Mesodermal cell (in vitro differentiated cells): ENCODE data around the gene PAGR1.

Experiments
- H3K27ac ChIP-seq: 2 replicates; pipeline ENCODE4 v1.7.0; 2013; ENCODE audit warnings: mild to moderate bottlenecking, low read depth, low read length, moderate library complexity; ENCODE audit not compliant: severe bottlenecking
- H3K36me3 ChIP-seq: 2 replicates; pipeline ENCODE4 v1.7.1; 2013; ENCODE audit warnings: mild to moderate bottlenecking, low read length, moderate library complexity; ENCODE audit not compliant: control insufficient read depth, insufficient read depth
- H3K4me1 ChIP-seq: one replicate; pipeline ENCODE4 v1.7.1; 2013; ENCODE audit warnings: mild to moderate bottlenecking, low read length; ENCODE audit not compliant: insufficient read depth, control insufficient read depth, poor library complexity, severe bottlenecking
- H3K4me3 ChIP-seq: 2 replicates; pipeline ENCODE4 v1.7.0; 2013; ENCODE audit warnings: low read length, control low read depth, mild to moderate bottlenecking; ENCODE audit not compliant: insufficient read depth, poor library complexity, severe bottlenecking; ENCODE audit errors: extremely low read depth
- H3K9me3 ChIP-seq: 2 replicates; pipeline ENCODE4 v1.7.1; 2013; ENCODE audit warnings: mild to moderate bottlenecking, low read length, moderate library complexity; ENCODE audit not compliant: control insufficient read depth
- WGBS, 2 experiments: methylation state at CpG; one replicate each; pipeline ENCODE4 v1.1.5; 2013; ENCODE audit warnings: missing lambda C conversion rate in 2 of 2; ENCODE audit not compliant: insufficient coverage in 2 of 2; 5-methylcytosine and 5-hydroxymethylcytosine counted together

PAGR1 gene

GRCh38 chr16:29794231-29794710, 21.7 kb upstream of the PAGR1 start:
- Histone ChIP-seq H3K4me3 (no peak overlapping the region), H3K9me3 (no peaks in the 10 kb centered on the region), H3K36me3 (peaks cover 62% of the 10 kb centered on the region), H3K27ac (no peak overlapping the region), H3K4me1 (peaks cover 13% of the 10 kb centered on the region)
- 83 to 93% methylated on average over 2 to 3 of the region's 3 CpGs for WGBS, 2 experiments

- Histone ChIP-seq H3K9me3 (no peaks in the 10 kb centered on the region), H3K36me3 (peaks cover 68% of the 10 kb centered on the region), H3K4me1 (peaks cover 5% of the 10 kb centered on the region), H3K4me3 (no peak overlapping the region), H3K27ac (no peak overlapping the region)
- 93 to 96% methylated on average over 7 to 8 of the region's 8 CpGs for WGBS, 2 experiments
Observed at GRCh38 chr16:29802416-29802935, 13.5 kb upstream of the PAGR1 start.

GRCh38 chr16:29804020-29804419, 11.9 kb upstream of the PAGR1 start:
- Histone ChIP-seq H3K36me3 (peaks cover 61% of the 10 kb centered on the region), H3K4me3 (no peak overlapping the region), H3K27ac (peak overlapping the region; percentile 87), H3K4me1 (peaks cover 9% of the 10 kb centered on the region), H3K9me3 (no peaks in the 10 kb centered on the region)
- 73 to 93% methylated on average over 4 to 5 of the region's 8 CpGs for WGBS, 2 experiments

- Histone ChIP-seq H3K4me3 (peak overlapping the region; percentile 64), H3K4me1 (peaks cover 16% of the 10 kb centered on the region), H3K36me3 (peaks cover 61% of the 10 kb centered on the region), H3K9me3 (no peaks in the 10 kb centered on the region), H3K27ac (peak overlapping the region; percentile 87)
- 39 to 40% methylated on average over 21 to 26 of the region's 26 CpGs for WGBS, 2 experiments
Observed at GRCh38 chr16:29804455-29805231, 11.3 kb upstream of the PAGR1 start.

GRCh38 chr16:29805232-29806098, 10.5 kb upstream of the PAGR1 start:
- Histone ChIP-seq H3K9me3 (no peaks in the 10 kb centered on the region), H3K27ac (peak overlapping the region; percentile 87), H3K4me3 (peak overlapping the region; percentile 64), H3K36me3 (peaks cover 62% of the 10 kb centered on the region), H3K4me1 (peaks cover 24% of the 10 kb centered on the region)
- WGBS, 2 experiments: 1 to 2% methylated on average over 51 to 62 of the region's 103 CpGs

GRCh38 chr16:29806099-29806579, 9.8 kb upstream of the PAGR1 start, which contains the start of gene MAZ:
TSS of gene MAZ (plus strand) at chr16:29806529. CDS start at chr16:29806702, 173 bp downstream.
- H3K36me3 ChIP-seq: peaks cover 55% of the 10 kb centered on the region
- H3K4me3 ChIP-seq: peak within 1 kb of the TSS; percentile 64
- H3K27ac ChIP-seq: peak within 1 kb of the TSS; percentile 87
- 10% methylated on average over 2 of the region's 67 CpGs; no CpG with 5 or more reads in 1 of the 2 experiments for WGBS, 2 experiments
- H3K9me3 ChIP-seq: no peaks in the 10 kb centered on the region
- peaks cover 27% of the 10 kb centered on the region for H3K4me1 ChIP-seq

- peaks cover 48% of the 10 kb centered on the region for H3K36me3 ChIP-seq
- peaks cover 29% of the 10 kb centered on the region for H3K4me1 ChIP-seq
- H3K9me3 ChIP-seq: no peaks in the 10 kb centered on the region
- WGBS, 2 experiments: 0 to 1% methylated on average over 72 to 85 of the region's 99 CpGs
- peak overlapping the region; percentile 80 for H3K27ac ChIP-seq
- H3K4me3 ChIP-seq: peak overlapping the region; percentile 62
Observed at GRCh38 chr16:29806641-29807425, 9.1 kb upstream of the PAGR1 start.

- H3K27ac ChIP-seq: peak overlapping the region; percentile 80
- no peaks in the 10 kb centered on the region for H3K9me3 ChIP-seq
- WGBS, 2 experiments: 1 to 2% methylated on average over 55 to 69 of the region's 69 CpGs
- H3K4me1 ChIP-seq: peaks cover 31% of the 10 kb centered on the region
- peak overlapping the region; percentile 62 for H3K4me3 ChIP-seq
- peaks cover 40% of the 10 kb centered on the region for H3K36me3 ChIP-seq
Observed at GRCh38 chr16:29807426-29808218, 8.3 kb upstream of the PAGR1 start.

GRCh38 chr16:29808219-29808900, 7.6 kb upstream of the PAGR1 start:
- 54 to 60% methylated on average over 23 to 25 of the region's 25 CpGs for WGBS, 2 experiments
- Histone ChIP-seq H3K4me1 (peaks cover 37% of the 10 kb centered on the region), H3K36me3 (peaks cover 38% of the 10 kb centered on the region), H3K4me3 (peak overlapping the region; percentile 62), H3K27ac (peak overlapping the region; percentile 80), H3K9me3 (no peaks in the 10 kb centered on the region)
